K562 (cell line): Measurements from ENCODE around the gene GIMAP7. TPM values are rescaled to one million over a fixed set of nuclear protein-coding genes. Genes with fewer than 3 reads are reported as not detected.

Source experiments
- ATAC-seq: fragments of 200-7000 bp; cut with Tn5 transposase; 3 replicates; pipeline ENCODE4 v1.9.1; 2020; ENCODE audit warnings: moderate library complexity
- BruUV-seq: library from RNA; stranded (reverse); fragments of 400-500 nt; replicated peaks from 2 replicates; lab custom pipeline; 2021; lab: Mats Ljungman, UMichigan
- CTCF ChIA-PET: fragments of 300-600 bp; formaldehyde crosslinking; extraction: SDS; loops from one replicate; lab custom pipeline; 2021; ENCODE audit warnings: low intra/inter-chr PET ratio; lab: Yijun Ruan, JAX
- POLR2A ChIA-PET: fragments of 300-600, 350-650 bp; sonication (Branson Sonifier 250); formaldehyde crosslinking; extraction: SDS; loops from one replicate; lab custom pipeline; 2021; ENCODE audit warnings: antibody characterized with exemption, inconsistent platforms; lab: Yijun Ruan, JAX
- DNase-seq, 4 experiments: peaks; one replicate each; pipeline versions ENCODE4 v3.0.0 to v3.0.0-alpha.2; 2011 to 2018; ENCODE audit warnings: low spot score in 3 of 4, mixed read lengths in 3 of 4; ENCODE audit errors: extremely low read depth in 1 of 4
- FAIRE-seq: peaks from 2 replicates; lab custom pipeline; 2011; peaks lifted over from hg19 to GRCh38; lab: Jason Lieb, UNC
- H2AFZ ChIP-seq: 2 replicates; pipeline ENCODE4 v1.6.0; 2011; ENCODE audit warnings: low read depth, low read length, control low read depth, inconsistent platforms
- H3K27ac ChIP-seq: fragments of 200-600 bp; 3 replicates; pipeline ENCODE4 v1.8.0; 2011; ENCODE audit warnings: low read depth, mild to moderate bottlenecking, control low read depth, inconsistent platforms, low read length, moderate library complexity, mixed read lengths; ENCODE audit errors: extremely low read depth
- H3K27me3 ChIP-seq, 2 experiments: fragments of 300-600 bp in 1 of 2; 2 replicates in 1 of 2; 3 replicates in 1 of 2; pipeline versions ENCODE4 v1.6.0 to v1.8.0; 2011; ENCODE audit warnings: inconsistent platforms in 2 of 2, low read length in 2 of 2, mild to moderate bottlenecking in 1 of 2, mixed read lengths in 1 of 2, moderate library complexity in 1 of 2; ENCODE audit not compliant: control insufficient read depth in 2 of 2, insufficient read depth in 2 of 2
- H3K36me3 ChIP-seq: fragments of 300-600 bp; 3 replicates; pipeline ENCODE4 v1.8.0; 2011; ENCODE audit warnings: mild to moderate bottlenecking, low read length, inconsistent platforms; ENCODE audit not compliant: control insufficient read depth, insufficient read depth
- H3K4me1 ChIP-seq, 2 experiments: fragments of 200-600 bp in 1 of 2; replicated peaks in 1 of 2; 2 replicates in 1 of 2; 3 replicates in 1 of 2; pipeline versions ENCODE4 v1.5.1 to v1.8.0; 2011; ENCODE audit warnings: inconsistent platforms in 2 of 2, low read length in 2 of 2, mild to moderate bottlenecking in 1 of 2, mixed read lengths in 1 of 2, moderate library complexity in 1 of 2; ENCODE audit not compliant: control insufficient read depth in 2 of 2, insufficient read depth in 2 of 2
- H3K4me2 ChIP-seq: 2 replicates; pipeline ENCODE4 v1.6.1; 2011; ENCODE audit warnings: low read length, control low read depth, inconsistent platforms, mixed read lengths; ENCODE audit not compliant: insufficient read depth
- H3K4me3 ChIP-seq: fragments of 200-600 bp; sonication (generic), shearing (Covaris generic); 2 replicates; pipeline ENCODE4 v1.5.1; 2016; ENCODE audit warnings: control low read depth, inconsistent platforms
- H3K79me2 ChIP-seq: fragments of 200-600 bp; 3 replicates; pipeline ENCODE4 v1.8.0; 2011; ENCODE audit warnings: low read length, inconsistent platforms; ENCODE audit not compliant: control insufficient read depth, insufficient read depth
- H3K9ac ChIP-seq, 2 experiments: 2 replicates each; pipeline versions ENCODE4 v1.6.0 to v1.6.1; 2011; ENCODE audit warnings: low read depth in 2 of 2, low read length in 2 of 2, control low read depth in 1 of 2, inconsistent platforms in 1 of 2, mild to moderate bottlenecking in 1 of 2, mixed read lengths in 1 of 2; ENCODE audit not compliant: insufficient read depth in 1 of 2
- H3K9me1 ChIP-seq: one replicate; pipeline ENCODE4 v1.6.0; 2011; ENCODE audit warnings: inconsistent platforms, mild to moderate bottlenecking, low read length, moderate library complexity; ENCODE audit not compliant: control insufficient read depth, insufficient read depth
- H3K9me3 ChIP-seq: replicated peaks from 2 replicates; pipeline ENCODE4 v1.5.1; 2011; ENCODE audit warnings: low read depth, low read length, inconsistent platforms; ENCODE audit not compliant: control insufficient read depth, insufficient read depth
- H4K20me1 ChIP-seq: replicated peaks from 2 replicates; pipeline ENCODE4 v1.6.1; 2011; ENCODE audit warnings: low read length, inconsistent platforms, mixed read lengths; ENCODE audit not compliant: control insufficient read depth, insufficient read depth
- CBX2 ChIP-seq: fragments of 200-600 bp; sonication (generic); IDR thresholded peaks from one replicate; pipeline ENCODE4 v1.6.1; 2012; ENCODE audit warnings: mild to moderate bottlenecking, low read length, inconsistent platforms; ENCODE audit not compliant: insufficient read depth, poor library complexity, severe bottlenecking
- CGGBP1 ChIP-seq: fragments of 250-450 bp; sonication (Bioruptor Pico); IDR thresholded peaks from 2 replicates; pipeline ENCODE4 v1.9.0; 2021; ENCODE audit warnings: mild to moderate bottlenecking
- FOXA3 ChIP-seq, 2 experiments: fragments of 450-650 bp in 1 of 2; sonication (generic) in 1 of 2; formaldehyde crosslinking; IDR thresholded peaks in 1 of 2; conservative IDR thresholded peaks in 1 of 2; 2 replicates each; pipeline versions ENCODE4 v1.4.0 to v1.8.0; 2020 to 2022; ENCODE audit warnings: mild to moderate bottlenecking in 2 of 2, missing genetic modification reagents in 1 of 2
- FOXP1 ChIP-seq: sonication (generic); formaldehyde crosslinking; IDR thresholded peaks from 2 replicates; pipeline ENCODE4 v1.8.0; 2022; ENCODE audit warnings: mild to moderate bottlenecking, missing genetic modification reagents
- GABPB1 ChIP-seq: sonication (generic); formaldehyde crosslinking; IDR thresholded peaks from 2 replicates; pipeline ENCODE4 v1.8.0; 2022; ENCODE audit warnings: mild to moderate bottlenecking, missing genetic modification reagents
- HIVEP1 ChIP-seq: fragments of 250-450 bp; sonication (Bioruptor Pico); IDR thresholded peaks from 2 replicates; pipeline ENCODE4 v1.4.0; 2020; ENCODE audit warnings: mild to moderate bottlenecking
- KAT2B ChIP-seq: IDR thresholded peaks from one replicate; pipeline ENCODE4 v1.6.1; 2012; ENCODE audit warnings: low read depth, mild to moderate bottlenecking, control low read depth, inconsistent platforms, low read length, moderate library complexity
- MAFF ChIP-seq: IDR thresholded peaks from 2 replicates; pipeline ENCODE4 v1.6.1; 2012; ENCODE audit warnings: low read length, improper control_type of control experiment
- NCOA1 ChIP-seq: fragments of 450-650 bp; IDR thresholded peaks from 2 replicates; pipeline ENCODE4 v1.6.1; 2016; ENCODE audit warnings: low read depth
- NUFIP1 ChIP-seq: fragments of 450-650 bp; IDR thresholded peaks from 2 replicates; pipeline ENCODE4 v1.6.1; 2018; ENCODE audit not compliant: partially characterized antibody
- SAFB ChIP-seq: fragments of 200-400 bp; formaldehyde crosslinking; IDR thresholded peaks from 2 replicates; pipeline ENCODE4 v1.6.1; 2017; ENCODE audit warnings: low read depth, low read length, borderline replicate concordance
- ZBTB2 ChIP-seq: fragments of 450-650 bp; IDR thresholded peaks from 2 replicates; pipeline ENCODE4 v1.6.1; 2016; ENCODE audit warnings: antibody characterized with exemption
- ZNF175 ChIP-seq: fragments of 200-800 bp; sonication (Bioruptor generic); IDR thresholded peaks from 2 replicates; pipeline ENCODE4 v1.6.1; 2016; ENCODE audit warnings: low read depth, mild to moderate bottlenecking, missing genetic modification characterization, missing compliant biosample characterization
- ZNF41 ChIP-seq: fragments of 250-450 bp; sonication (Bioruptor Pico); conservative IDR thresholded peaks from 2 replicates; pipeline ENCODE4 v1.4.0; 2020; ENCODE audit warnings: mild to moderate bottlenecking
- ZNF589 ChIP-seq: fragments of 200-800 bp; sonication (Bioruptor generic); IDR thresholded peaks from 2 replicates; pipeline ENCODE4 v1.6.1; 2016; ENCODE audit warnings: low read depth, missing genetic modification characterization, missing compliant biosample characterization
- WGBS: fragments of 100-300 bp; shearing (Covaris generic); methylation state at CpG from one replicate; pipeline ENCODE4 v1.1.6; 2016; ENCODE audit warnings: low coverage, mixed read lengths; ENCODE audit not compliant: insufficient coverage; ENCODE audit errors: missing lambda C conversion rate; 5-methylcytosine and 5-hydroxymethylcytosine counted together
- in situ Hi-C: fragments of 300-500 bp; cut with MboI; formaldehyde crosslinking; loops from 4 replicates; pipeline ENCODE4 v1.15.0; 2018; ENCODE audit warnings: inconsistent platforms, mixed read lengths
- intact Hi-C: fragments of 100-400 bp; cut with micrococcal nuclease; formaldehyde crosslinking; loops from 2 replicates; pipeline ENCODE4 v1.14.2; 2022
- polyA plus RNA-seq, 8 experiments: library from polyadenylated mRNA; depleted of rRNA in 4 of 8; stranded (reverse) in 5 of 8; unstranded in 3 of 8; fragments of >200 nt; fragmentation: Nextera tagmentation in 2 of 8; fragmentation: Illumina TruSeq in 1 of 8; extraction: Ambion mirVana in 2 of 8; extraction: Trizol in 1 of 8; gene quantifications; 2 replicates each; pipeline versions ENCODE4 v1.2.1 to v1.2.3, GENCODE V29; 2011 to 2014; ENCODE audit warnings: inconsistent platforms in 1 of 8, missing spikeins in 1 of 8
- total RNA-seq, 7 experiments: library from RNA; depleted of rRNA in 6 of 7; stranded (reverse); fragments of >200 nt in 6 of 7; fragmentation: Illumina TruSeq in 2 of 7; extraction: Trizol in 2 of 7; gene quantifications; 2 replicates each; pipeline versions ENCODE4 v1.2.1 to v1.2.3, GENCODE V29; 2011 to 2021; ENCODE audit warnings: low replicate concordance in 1 of 7

The GIMAP7 gene
- total and polyA plus RNA-seq, 9 of the 15 experiments (the other 6 are each of a cell fraction or from before 2014, with no cell fraction given) = 0.42 TPM; not detected in 8

- CTCF ChIA-PET = no interaction called here
- H3K27ac ChIP-seq = no peak overlapping the region
- no peak overlapping the region for H3K4me2 ChIP-seq
- no peaks in the 10 kb centered on the region for H3K4me1 ChIP-seq
- POLR2A ChIA-PET = interaction anchor here (0.6 kb wide), 1 partner anchor 401 kb away, joined by 3 read pairs; no protein-coding TSS in a partner anchor
- ATAC-seq (no peak), FAIRE-seq (no peak), DNase-seq (no peak)
- H4K20me1 ChIP-seq = no peaks in the 10 kb centered on the region
- TF ChIP-seq HIVEP1 (CRISPR knock-in tag) (no peak), NCOA1 (no peak), ZNF175 (CRISPR knock-in tag) (no peak), GABPB1 (CRISPR knock-in tag) (no peak), FOXP1 (CRISPR knock-in tag) (no peak), ZBTB2 (no peak), NUFIP1 (no peak), CGGBP1 (CRISPR knock-in tag) (no peak), KAT2B (no peak), SAFB (no peak), CBX2 (no peak), FOXA3 (CRISPR knock-in tag; conservative IDR thresholded peaks at IDR 0.05 in 1 of 2, IDR thresholded peaks at IDR 0.05 in 1 of 2) (no peak), ZNF41 (CRISPR knock-in tag) (no peak), ZNF589 (CRISPR knock-in tag) (no peak), MAFF (no peak)
- TF ChIP-seq, all 486 proteins: peak for 0
- 0% methylated on average over 3 of the region's 3 CpGs for WGBS
- no TSS peak for BruUV-seq
- Histone ChIP-seq H3K27me3 (peaks cover 0 to 12% of the 10 kb centered on the region in 2 experiments; a peak in 3 of 5 replicates), H3K79me2 (no peaks in the 10 kb centered on the region), H3K36me3 (no peaks in the 10 kb centered on the region), H3K9ac (no peak overlapping the region), H2AFZ (no peak overlapping the region), H3K4me3 (no peak overlapping the region), H3K9me3 (no peaks in the 10 kb centered on the region), H3K9me1 (no peaks in the 10 kb centered on the region)
- in situ Hi-C loops = no loop called here
- intact Hi-C loops = loop anchor here (5.0 kb wide), 1 partner anchor 119 kb away; no protein-coding TSS in a partner anchor
These were observed 51.5 kb downstream of the GIMAP7 start for GRCh38 chr7:150566123-150566522.
